Transverse colon (tissue), 4 donors: Measurements from ENCODE around the gene FBXO46.
A peak's percentile ranks its signal among the peaks of the same experiment; 100 is the strongest.

Source experiments
- CTCF ChIP-seq, 5 experiments: fragments of 200-600 bp in 3 of 5; fragments of 450-650 bp in 2 of 5; sonication (generic) in 3 of 5; IDR thresholded peaks; 1 replicate in 2 of 5; 2 replicates in 3 of 5; pipeline ENCODE4 v1.5.1; 2016 to 2017; ENCODE audit warnings: antibody characterized with exemption in 5 of 5, inconsistent platforms in 3 of 5, mild to moderate bottlenecking in 2 of 5, moderate library complexity in 1 of 5
- POLR2A ChIP-seq: fragments of 450-650 bp; IDR thresholded peaks from one replicate; pipeline ENCODE4 v1.6.1; 2016; ENCODE audit warnings: antibody characterized with exemption, mild to moderate bottlenecking, moderate library complexity
- POLR2AphosphoS5 ChIP-seq, 3 donors: sonication (generic); formaldehyde crosslinking; IDR thresholded peaks; one replicate each; pipeline ENCODE4 v1.6.1; 2016; ENCODE audit warnings: antibody characterized with exemption in 3 of 3

GRCh38 chr19:45767881-45768654 is 37.4 kb upstream of the FBXO46 start:
- peak; percentile 50 for TF ChIP-seq POLR2A
- no peak for TF ChIP-seq CTCF (IDR thresholded peaks at IDR 0.05)
- TF ChIP-seq POLR2AphosphoS5 (IDR thresholded peaks at IDR 0.05): peak; percentile 37 to 75 (median 44)
